ENCODE results near the gene GPC6. TPM values are rescaled to one million over a fixed set of nuclear protein-coding genes. Genes with fewer than 3 reads are reported as not detected.

Gene GPC6
- total RNA-seq, 1 experiment from 2014 or later: 0.22 TPM

DNA sequence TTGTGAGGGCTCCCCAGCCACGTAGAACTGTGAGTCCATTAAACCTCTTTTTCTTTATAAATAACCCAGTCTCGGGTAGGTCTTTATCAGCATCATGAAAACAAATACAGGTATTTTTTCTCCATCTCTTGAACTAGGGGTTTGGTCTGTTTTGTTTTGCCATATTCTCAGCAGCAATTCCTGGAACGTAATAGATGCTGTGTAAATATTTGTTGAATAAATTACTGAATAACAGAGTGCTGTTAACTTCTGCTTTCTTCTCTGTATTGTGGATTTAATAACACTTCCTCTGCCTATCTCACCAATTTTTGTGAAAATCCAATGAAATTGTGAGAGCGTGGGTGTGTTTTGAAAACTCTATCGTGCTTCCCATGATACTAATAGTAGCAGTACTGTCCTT lies 823.4 kb downstream of the GPC6 start:
- no peaks in the 10 kb centered on the region for H3K9me2 ChIP-seq (ENCODE audit: insufficient read depth)
- H3K36me3 ChIP-seq (ENCODE audit: control insufficient read depth in 1 of 2, insufficient read depth in 2 of 2, low read length in 2 of 2): no peaks in the 10 kb centered on the region
- no peak for DNase-seq (ENCODE audit: low read depth, low spot score)
- H3K9ac ChIP-seq (ENCODE audit: low read length): no peak overlapping the region
- H3K9me3 ChIP-seq (ENCODE audit: control insufficient read depth in 1 of 2, insufficient read depth in 1 of 2, low read depth in 1 of 2, low read length in 2 of 2): peaks cover 4 to 28% of the 10 kb centered on the region in 2 experiments; a peak in 2 of 4 replicates
- ChIA-PET CTCF (no interaction called here), RAD21 (ENCODE audit: low non-redundant PET in 1 of 2, low total read pairs in 2 of 2, uncharacterized antibody in 2 of 2, unreplicated experiment in 2 of 2) (no interaction called here), POLR2A (no interaction called here)
- no TSS peak for BruUV-seq (replicated peaks)
- no peak overlapping the region for H2AFZ ChIP-seq (ENCODE audit: low read depth, low read length, poor library complexity, severe bottlenecking)
- intact Hi-C loops (cut with micrococcal nuclease): no loop called here
- H3K27ac ChIP-seq (ENCODE audit: low read depth, low read length): no peak overlapping the region
- H3K79me2 ChIP-seq (ENCODE audit: insufficient read depth, low read length): no peaks in the 10 kb centered on the region
- H4K20me1 ChIP-seq (ENCODE audit: insufficient read depth): no peaks in the 10 kb centered on the region
- no peaks in the 10 kb centered on the region for H3K4me1 ChIP-seq (ENCODE audit: control insufficient read depth in 1 of 2, insufficient read depth in 2 of 2, low read length in 2 of 2)
- H3K4me3 ChIP-seq (replicated peaks in 1 of 2; ENCODE audit: low read depth in 1 of 2, low read length in 2 of 2): no peak overlapping the region
- no peak overlapping the region for H3K4me2 ChIP-seq (ENCODE audit: low read length)
- TF ChIP-seq POLR2AphosphoS5 (IDR thresholded peaks at IDR 0.05; ENCODE audit: low read depth, low read length): no peak
- no peak for TF ChIP-seq ZNF274 (IDR thresholded peaks at IDR 0.05; ENCODE audit: low read depth, low read length)
- no peak for TF ChIP-seq POLR2A (IDR thresholded peaks at IDR 0.05; ENCODE audit: borderline replicate concordance, extremely low read depth, insufficient read depth, insufficient read length)
- TF ChIP-seq ELF1 (IDR thresholded peaks at IDR 0.05; ENCODE audit: borderline replicate concordance, low read depth): no peak
- no peak for TF ChIP-seq CEBPB (IDR thresholded peaks at IDR 0.05; ENCODE audit: low read depth)
- no peak for TF ChIP-seq TCF7L2 (IDR thresholded peaks at IDR 0.05; ENCODE audit: borderline replicate concordance, extremely low read depth, insufficient read depth, insufficient read length)
- no peak for ATAC-seq
- no peaks in the 10 kb centered on the region for H3K27me3 ChIP-seq (ENCODE audit: insufficient read depth, low read length)

DNA sequence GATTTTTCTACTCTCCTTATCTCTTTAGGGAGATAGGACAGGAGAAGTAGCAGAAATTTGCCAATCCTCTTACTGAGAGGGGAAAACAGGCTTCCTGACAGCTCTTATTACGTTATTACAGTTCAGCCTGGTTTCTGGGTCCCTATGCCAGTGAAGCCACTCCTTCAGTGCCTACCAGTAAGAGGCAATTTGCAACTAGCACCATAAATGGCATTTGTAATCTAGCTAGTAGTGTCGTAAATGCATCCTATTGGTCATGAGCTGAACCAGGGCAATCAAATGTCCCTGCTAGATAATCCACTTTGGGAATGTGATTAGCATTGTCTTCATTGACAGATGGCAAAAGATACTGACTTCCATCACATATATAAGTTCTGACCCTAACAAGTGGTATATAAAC lies 824.1 kb downstream of the GPC6 start:
- ChIA-PET POLR2A (no interaction called here), CTCF (no interaction called here), RAD21 (ENCODE audit: low non-redundant PET in 1 of 2, low total read pairs in 2 of 2, uncharacterized antibody in 2 of 2, unreplicated experiment in 2 of 2) (no interaction called here)
- ATAC-seq (no peak), DNase-seq (ENCODE audit: low read depth, low spot score) (no peak)
- Histone ChIP-seq H3K4me1 (ENCODE audit: control insufficient read depth in 1 of 2, insufficient read depth in 2 of 2, low read length in 2 of 2) (no peaks in the 10 kb centered on the region), H2AFZ (ENCODE audit: low read depth, low read length, poor library complexity, severe bottlenecking) (no peak overlapping the region), H3K4me3 (replicated peaks in 1 of 2; ENCODE audit: low read depth in 1 of 2, low read length in 2 of 2) (no peak overlapping the region), H3K4me2 (ENCODE audit: low read length) (no peak overlapping the region), H3K27me3 (ENCODE audit: insufficient read depth, low read length) (no peaks in the 10 kb centered on the region), H3K27ac (ENCODE audit: low read depth, low read length) (no peak overlapping the region), H4K20me1 (ENCODE audit: insufficient read depth) (no peaks in the 10 kb centered on the region), H3K79me2 (ENCODE audit: insufficient read depth, low read length) (no peaks in the 10 kb centered on the region), H3K9me3 (ENCODE audit: control insufficient read depth in 1 of 2, insufficient read depth in 1 of 2, low read depth in 1 of 2, low read length in 2 of 2) (peaks cover 4 to 28% of the 10 kb centered on the region in 2 experiments; a peak in 2 of 4 replicates), H3K36me3 (ENCODE audit: control insufficient read depth in 1 of 2, insufficient read depth in 2 of 2, low read length in 2 of 2) (no peaks in the 10 kb centered on the region), H3K9ac (ENCODE audit: low read length) (no peak overlapping the region), H3K9me2 (ENCODE audit: insufficient read depth) (no peaks in the 10 kb centered on the region)
- no TSS peak for BruUV-seq (replicated peaks)
- intact Hi-C loops (cut with micrococcal nuclease): no loop called here
- TF ChIP-seq, protein P1, sequence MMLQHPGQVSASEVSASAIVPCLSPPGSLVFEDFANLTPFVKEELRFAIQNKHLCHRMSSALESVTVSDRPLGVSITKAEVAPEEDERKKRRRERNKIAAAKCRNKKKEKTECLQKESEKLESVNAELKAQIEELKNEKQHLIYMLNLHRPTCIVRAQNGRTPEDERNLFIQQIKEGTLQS (IDR thresholded peaks at IDR 0.05): no peak
- TF ChIP-seq, protein P2, sequence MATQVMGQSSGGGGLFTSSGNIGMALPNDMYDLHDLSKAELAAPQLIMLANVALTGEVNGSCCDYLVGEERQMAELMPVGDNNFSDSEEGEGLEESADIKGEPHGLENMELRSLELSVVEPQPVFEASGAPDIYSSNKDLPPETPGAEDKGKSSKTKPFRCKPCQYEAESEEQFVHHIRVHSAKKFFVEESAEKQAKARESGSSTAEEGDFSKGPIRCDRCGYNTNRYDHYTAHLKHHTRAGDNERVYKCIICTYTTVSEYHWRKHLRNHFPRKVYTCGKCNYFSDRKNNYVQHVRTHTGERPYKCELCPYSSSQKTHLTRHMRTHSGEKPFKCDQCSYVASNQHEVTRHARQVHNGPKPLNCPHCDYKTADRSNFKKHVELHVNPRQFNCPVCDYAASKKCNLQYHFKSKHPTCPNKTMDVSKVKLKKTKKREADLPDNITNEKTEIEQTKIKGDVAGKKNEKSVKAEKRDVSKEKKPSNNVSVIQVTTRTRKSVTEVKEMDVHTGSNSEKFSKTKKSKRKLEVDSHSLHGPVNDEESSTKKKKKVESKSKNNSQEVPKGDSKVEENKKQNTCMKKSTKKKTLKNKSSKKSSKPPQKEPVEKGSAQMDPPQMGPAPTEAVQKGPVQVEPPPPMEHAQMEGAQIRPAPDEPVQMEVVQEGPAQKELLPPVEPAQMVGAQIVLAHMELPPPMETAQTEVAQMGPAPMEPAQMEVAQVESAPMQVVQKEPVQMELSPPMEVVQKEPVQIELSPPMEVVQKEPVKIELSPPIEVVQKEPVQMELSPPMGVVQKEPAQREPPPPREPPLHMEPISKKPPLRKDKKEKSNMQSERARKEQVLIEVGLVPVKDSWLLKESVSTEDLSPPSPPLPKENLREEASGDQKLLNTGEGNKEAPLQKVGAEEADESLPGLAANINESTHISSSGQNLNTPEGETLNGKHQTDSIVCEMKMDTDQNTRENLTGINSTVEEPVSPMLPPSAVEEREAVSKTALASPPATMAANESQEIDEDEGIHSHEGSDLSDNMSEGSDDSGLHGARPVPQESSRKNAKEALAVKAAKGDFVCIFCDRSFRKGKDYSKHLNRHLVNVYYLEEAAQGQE (IDR thresholded peaks at IDR 0.05; ENCODE audit: low read depth): no peak
- TF ChIP-seq ZFX (IDR thresholded peaks at IDR 0.05) (no peak), SRF (IDR thresholded peaks at IDR 0.05; ENCODE audit: low read depth) (no peak), ZNF274 (IDR thresholded peaks at IDR 0.05; ENCODE audit: low read depth, low read length) (no peak), POLR2A (IDR thresholded peaks at IDR 0.05; ENCODE audit: borderline replicate concordance, extremely low read depth, insufficient read depth, insufficient read length) (no peak), TCF7L2 (IDR thresholded peaks at IDR 0.05; ENCODE audit: borderline replicate concordance, extremely low read depth, insufficient read depth, insufficient read length) (no peak), RAD21 (IDR thresholded peaks at IDR 0.05; ENCODE audit: low read depth) (no peak), JUND (IDR thresholded peaks at IDR 0.05) (no peak), FOSL1 (IDR thresholded peaks at IDR 0.05; ENCODE audit: low read depth) (no peak), YY1 (IDR thresholded peaks at IDR 0.05; ENCODE audit: extremely low read depth, insufficient replicate concordance, low read depth, low read length) (no peak)
- TF ChIP-seq, protein P3, sequence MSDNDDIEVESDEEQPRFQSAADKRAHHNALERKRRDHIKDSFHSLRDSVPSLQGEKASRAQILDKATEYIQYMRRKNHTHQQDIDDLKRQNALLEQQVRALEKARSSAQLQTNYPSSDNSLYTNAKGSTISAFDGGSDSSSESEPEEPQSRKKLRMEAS (IDR thresholded peaks at IDR 0.05): no peak
- TF ChIP-seq, protein P4, sequence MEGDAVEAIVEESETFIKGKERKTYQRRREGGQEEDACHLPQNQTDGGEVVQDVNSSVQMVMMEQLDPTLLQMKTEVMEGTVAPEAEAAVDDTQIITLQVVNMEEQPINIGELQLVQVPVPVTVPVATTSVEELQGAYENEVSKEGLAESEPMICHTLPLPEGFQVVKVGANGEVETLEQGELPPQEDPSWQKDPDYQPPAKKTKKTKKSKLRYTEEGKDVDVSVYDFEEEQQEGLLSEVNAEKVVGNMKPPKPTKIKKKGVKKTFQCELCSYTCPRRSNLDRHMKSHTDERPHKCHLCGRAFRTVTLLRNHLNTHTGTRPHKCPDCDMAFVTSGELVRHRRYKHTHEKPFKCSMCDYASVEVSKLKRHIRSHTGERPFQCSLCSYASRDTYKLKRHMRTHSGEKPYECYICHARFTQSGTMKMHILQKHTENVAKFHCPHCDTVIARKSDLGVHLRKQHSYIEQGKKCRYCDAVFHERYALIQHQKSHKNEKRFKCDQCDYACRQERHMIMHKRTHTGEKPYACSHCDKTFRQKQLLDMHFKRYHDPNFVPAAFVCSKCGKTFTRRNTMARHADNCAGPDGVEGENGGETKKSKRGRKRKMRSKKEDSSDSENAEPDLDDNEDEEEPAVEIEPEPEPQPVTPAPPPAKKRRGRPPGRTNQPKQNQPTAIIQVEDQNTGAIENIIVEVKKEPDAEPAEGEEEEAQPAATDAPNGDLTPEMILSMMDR (IDR thresholded peaks at IDR 0.05 in 2 of 3, conservative IDR thresholded peaks at IDR 0.05 in 1 of 3; ENCODE audit: borderline replicate concordance in 1 of 3, insufficient read depth in 1 of 3, low read depth in 2 of 3, low read length in 2 of 3): no peak
